GM12874 (cell line): ENCODE measurements around the gene NCS1.

Source experiments
- CTCF ChIP-seq: IDR thresholded peaks from 2 replicates; pipeline ENCODE4 v1.5.1; 2011; ENCODE audit warnings: low read depth, mild to moderate bottlenecking, control low read depth, low read length, moderate library complexity; ENCODE audit not compliant: insufficient read depth

The NCS1 gene

GRCh38 chr9:130140706-130141105 lies 31.5 kb upstream of the NCS1 start:
- no peak for TF ChIP-seq CTCF

GRCh38 chr9:130142056-130142455 lies 30.1 kb upstream of the NCS1 start:
- no peak for TF ChIP-seq CTCF

- TF ChIP-seq CTCF, result no peak
Measured at GRCh38 chr9:130142641-130143040, 29.6 kb upstream of the NCS1 start.

- TF ChIP-seq CTCF, result no peak
Measured at GRCh38 chr9:130143279-130143893, 28.8 kb upstream of the NCS1 start.

GRCh38 chr9:130143958-130144366 lies 28.2 kb upstream of the NCS1 start:
- TF ChIP-seq CTCF, result no peak

- no peak for TF ChIP-seq CTCF
Measured at GRCh38 chr9:130144703-130145102, 27.5 kb upstream of the NCS1 start.

- TF ChIP-seq CTCF, result no peak
Measured at GRCh38 chr9:130145658-130146057, 26.5 kb upstream of the NCS1 start.

GRCh38 chr9:130147198-130147597 lies 25.0 kb upstream of the NCS1 start:
- no peak for TF ChIP-seq CTCF
